Tibial nerve (tissue), 4 donors: Measurements from ENCODE around the gene PEF1. TPM values are rescaled to one million over a fixed set of nuclear protein-coding genes. Genes with fewer than 3 reads are reported as not detected.

Source experiments
- DNase-seq, 2 donors: peaks; one replicate each; pipeline ENCODE4 v3.0.0-alpha.2; 2019; ENCODE audit warnings: low spot score in 2 of 2
- H3K27ac ChIP-seq, 4 donors: fragments of 200-600 bp; sonication (generic) in 3 of 4; one replicate each; pipeline ENCODE4 v1.5.1; 2017 to 2019; ENCODE audit warnings: mild to moderate bottlenecking in 1 of 4
- H3K27me3 ChIP-seq, 2 donors: fragments of 200-600 bp; sonication (generic) in 1 of 2; one replicate each; pipeline versions ENCODE4 v1.5.1 to v1.6.0; 2017 to 2019
- H3K36me3 ChIP-seq, 3 donors: fragments of 200-600 bp; sonication (generic); one replicate each; pipeline ENCODE4 v1.5.1; 2018 to 2019
- H3K4me1 ChIP-seq, 4 donors: fragments of 200-600 bp; sonication (generic) in 3 of 4; one replicate each; pipeline ENCODE4 v1.5.1; 2017 to 2019
- H3K4me3 ChIP-seq, 4 donors: fragments of 200-600 bp; sonication (generic) in 3 of 4; one replicate each; pipeline ENCODE4 v1.5.1; 2017 to 2019; ENCODE audit warnings: mild to moderate bottlenecking in 1 of 4, moderate library complexity in 1 of 4
- H3K9me3 ChIP-seq, 4 donors: fragments of 200-600 bp; sonication (generic) in 3 of 4; one replicate each; pipeline ENCODE4 v1.5.1; 2017 to 2019
- CTCF ChIP-seq, 5 experiments: fragments of 200-600 bp in 3 of 5; fragments of 450-650 bp in 2 of 5; sonication (generic) in 3 of 5; IDR thresholded peaks; one replicate each; pipeline ENCODE4 v1.5.1; 2016 to 2019; ENCODE audit warnings: antibody characterized with exemption in 5 of 5, mild to moderate bottlenecking in 3 of 5, moderate library complexity in 2 of 5
- EP300 ChIP-seq, 2 donors: sonication (generic); formaldehyde crosslinking; IDR thresholded peaks; one replicate each; pipeline ENCODE4 v1.6.1; 2017; ENCODE audit warnings: antibody characterized with exemption in 2 of 2, mild to moderate bottlenecking in 1 of 2
- POLR2A ChIP-seq, 2 donors: fragments of 450-650 bp; IDR thresholded peaks; one replicate each; pipeline ENCODE4 v1.6.1; 2017; ENCODE audit warnings: antibody characterized with exemption in 2 of 2, mild to moderate bottlenecking in 2 of 2, moderate library complexity in 2 of 2
- WGBS, 2 donors: methylation state at CpG; one replicate each; pipeline ENCODE4 v1.1.5; 2018; 5-methylcytosine and 5-hydroxymethylcytosine counted together
- total RNA-seq, 4 donors: library from RNA; depleted of rRNA; stranded (reverse); fragments of >200 nt; gene quantifications; one replicate each; pipeline ENCODE4 v1.1.0, GENCODE V29; 2016

The PEF1 gene
- total RNA-seq, 4 donors from 2014 or later, result 62.5 to 108 (median 89.7) TPM

GRCh38 chr1:31628931-31629556, 15.6 kb downstream of the PEF1 start:
- Histone ChIP-seq H3K4me1 (peaks cover 0 to 25% (median 15%) of the 10 kb centered on the region in 4 donors), H3K36me3 (peaks cover 0 to 75% (median 13%) of the 10 kb centered on the region in 3 donors), H3K27ac (no peak overlapping the region), H3K4me3 (no peak overlapping the region), H3K27me3 (no peaks in the 10 kb centered on the region), H3K9me3 (no peaks in the 10 kb centered on the region)
- WGBS, 2 donors, result 83 to 87% methylated on average over 6 of the region's 6 CpGs
- TF ChIP-seq EP300 (IDR thresholded peaks at IDR 0.05), result no peak
- no peak for TF ChIP-seq POLR2A (IDR thresholded peaks at IDR 0.05)
- no peak for TF ChIP-seq CTCF (IDR thresholded peaks at IDR 0.05)
- DNase-seq, result no peak

- DNase-seq, result no peak
- Histone ChIP-seq H3K4me1 (peaks cover 0 to 25% (median 15%) of the 10 kb centered on the region in 4 donors), H3K9me3 (no peaks in the 10 kb centered on the region), H3K36me3 (peaks cover 0 to 70% (median 13%) of the 10 kb centered on the region in 3 donors), H3K4me3 (no peak overlapping the region), H3K27ac (peak overlapping the region in 1 of 4 donors; percentile 66), H3K27me3 (no peaks in the 10 kb centered on the region)
- 75 to 92% methylated on average over 10 to 11 of the region's 11 CpGs for WGBS, 2 donors
- TF ChIP-seq POLR2A (IDR thresholded peaks at IDR 0.05) (no peak), EP300 (IDR thresholded peaks at IDR 0.05) (no peak)
These were observed 16.6 kb downstream of the PEF1 start for GRCh38 chr1:31627930-31628559.

GRCh38 chr1:31627301-31627929, 17.3 kb downstream of the PEF1 start:
- no peaks in the 10 kb centered on the region for H3K9me3 ChIP-seq
- WGBS, 2 donors, result 71% methylated on average over 11 to 13 of the region's 13 CpGs
- no peak overlapping the region for H3K4me3 ChIP-seq
- no peaks in the 10 kb centered on the region for H3K27me3 ChIP-seq
- DNase-seq, result no peak
- peaks cover 0 to 25% (median 15%) of the 10 kb centered on the region in 4 donors for H3K4me1 ChIP-seq
- TF ChIP-seq EP300 (IDR thresholded peaks at IDR 0.05) (peak in 1 of 2 donors; percentile 68), CTCF (IDR thresholded peaks at IDR 0.05) (no peak)
- H3K27ac ChIP-seq, result peak overlapping the region in 1 of 4 donors; percentile 66
- peaks cover 0 to 64% (median 12%) of the 10 kb centered on the region in 3 donors for H3K36me3 ChIP-seq

GRCh38 chr1:31626223-31627207, 18.2 kb downstream of the PEF1 start:
- H3K27ac ChIP-seq, result peak overlapping the region in 2 of 4 donors; percentile 19 to 54
- H3K4me3 ChIP-seq, result no peak overlapping the region
- no peak for TF ChIP-seq EP300 (IDR thresholded peaks at IDR 0.05)
- no peak for TF ChIP-seq POLR2A (IDR thresholded peaks at IDR 0.05)
- TF ChIP-seq CTCF (IDR thresholded peaks at IDR 0.05), result no peak
- H3K4me1 ChIP-seq, result peaks cover 0 to 25% (median 15%) of the 10 kb centered on the region in 4 donors
- DNase-seq, result no peak
- 47 to 55% methylated on average over 20 to 23 of the region's 23 CpGs for WGBS, 2 donors
- H3K27me3 ChIP-seq, result no peaks in the 10 kb centered on the region
- no peaks in the 10 kb centered on the region for H3K9me3 ChIP-seq
- peaks cover 0 to 55% (median 7%) of the 10 kb centered on the region in 3 donors for H3K36me3 ChIP-seq
